ENCODE measurements around the gene ASXL3. TPM values are rescaled to one million over a fixed set of nuclear protein-coding genes. Genes with fewer than 3 reads are reported as not detected.

ASXL3 gene
- total RNA-seq (2021; ENCODE audit: unreplicated experiment) (not detected), Bru-seq, nascent RNA (not detected), BruChase-seq, experiment 1, labeled RNA remaining after a 6-hour chase (percentile 1 among the genes with signal in this experiment), BruChase-seq, experiment 2, labeled RNA remaining after a 2-hour chase (percentile 2 among the genes with signal in this experiment)
- polyA plus RNA-seq (2012), result not detected in 2 replicates
- long read RNA-seq, result 0 reads

- intact Hi-C loops (cut with micrococcal nuclease), result no loop called here
Observed at GRCh38 chr18:33577685-33578517, at the start of gene ASXL3. ASXL3 (plus strand) TSS chr18:33578219; CDS start chr18:33578632, 413 bp downstream.

More at GRCh38 chr18:33577685-33578517, at the start of gene ASXL3:
- H3K9ac ChIP-seq (ENCODE audit: low read length), result no peak within 1 kb of the TSS
- no peaks in the 10 kb centered on the region for H3K36me3 ChIP-seq (ENCODE audit: control insufficient read depth in 1 of 2, insufficient read depth in 2 of 2, low read length in 2 of 2)
- H3K4me3 ChIP-seq (replicated peaks in 1 of 2; ENCODE audit: low read depth in 1 of 2, low read length in 2 of 2), result no peak within 1 kb of the TSS
- BruUV-seq (replicated peaks), result no TSS peak
- no peaks in the 10 kb centered on the region for H3K27me3 ChIP-seq (ENCODE audit: insufficient read depth, low read length)
- DNase-seq (ENCODE audit: low read depth, low spot score), result no peak
- H3K27ac ChIP-seq (ENCODE audit: low read depth, low read length), result no peak within 1 kb of the TSS
- H3K79me2 ChIP-seq (ENCODE audit: insufficient read depth, low read length), result no peaks in the 10 kb centered on the region
- ChIA-PET POLR2A (no interaction called here), CTCF (no interaction called here), RAD21 (ENCODE audit: low non-redundant PET in 1 of 2, low total read pairs in 2 of 2, uncharacterized antibody in 2 of 2, unreplicated experiment in 2 of 2) (no interaction called here)
- no peak within 1 kb of the TSS for H3K4me2 ChIP-seq (ENCODE audit: low read length)
- no peak within 1 kb of the TSS for H2AFZ ChIP-seq (ENCODE audit: low read depth, low read length, poor library complexity, severe bottlenecking)
- H3K9me2 ChIP-seq (ENCODE audit: insufficient read depth), result no peaks in the 10 kb centered on the region
- H3K9me3 ChIP-seq (ENCODE audit: control insufficient read depth in 1 of 2, insufficient read depth in 1 of 2, low read depth in 1 of 2, low read length in 2 of 2), result peaks cover 5 to 21% of the 10 kb centered on the region in 2 experiments; a peak in 2 of 4 replicates
- ATAC-seq, result no peak
- TF ChIP-seq ZNF274 (IDR thresholded peaks at IDR 0.05; ENCODE audit: low read depth, low read length), result no peak
- no peak for TF ChIP-seq CTCF (IDR thresholded peaks at IDR 0.05 in 2 of 3, conservative IDR thresholded peaks at IDR 0.05 in 1 of 3; ENCODE audit: borderline replicate concordance in 1 of 3, insufficient read depth in 1 of 3, low read depth in 2 of 3, low read length in 2 of 3)
- TF ChIP-seq ELF1 (IDR thresholded peaks at IDR 0.05; ENCODE audit: borderline replicate concordance, low read depth), result no peak
- no peak for TF ChIP-seq SP1 (IDR thresholded peaks at IDR 0.05; ENCODE audit: low read depth)
- TF ChIP-seq YY1 (IDR thresholded peaks at IDR 0.05; ENCODE audit: extremely low read depth, insufficient replicate concordance, low read depth, low read length), result no peak
- no peak for TF ChIP-seq EGR1 (IDR thresholded peaks at IDR 0.05; ENCODE audit: low read depth)
- no peak for TF ChIP-seq EZH2 (IDR thresholded peaks at IDR 0.05)
- TF ChIP-seq POLR2A (IDR thresholded peaks at IDR 0.05; ENCODE audit: borderline replicate concordance, extremely low read depth, insufficient read depth, insufficient read length), result no peak
- TF ChIP-seq CEBPB (IDR thresholded peaks at IDR 0.05; ENCODE audit: low read depth), result no peak
- TF ChIP-seq RAD21 (IDR thresholded peaks at IDR 0.05; ENCODE audit: low read depth), result no peak
- no peak for TF ChIP-seq CBX3 (IDR thresholded peaks at IDR 0.05; ENCODE audit: low read depth)
- no peak for TF ChIP-seq ZFX (IDR thresholded peaks at IDR 0.05)
- H3K4me1 ChIP-seq (ENCODE audit: control insufficient read depth in 1 of 2, insufficient read depth in 2 of 2, low read length in 2 of 2), result no peaks in the 10 kb centered on the region
- H4K20me1 ChIP-seq (ENCODE audit: insufficient read depth), result no peaks in the 10 kb centered on the region

Data from HCT116 (cell line).